Measurements from ENCODE around the gene SPATA9. TPM values are rescaled to one million over a fixed set of nuclear protein-coding genes. Genes with fewer than 3 reads are reported as not detected.

The SPATA9 gene
- total RNA-seq, 1 donor from 2014 or later = not detected

- intact Hi-C loops (cut with micrococcal nuclease) = loop anchor here (1.0 to 10.0 kb wide), 8 partner anchors 16 to 1535 kb away; partner anchors contain the start of genes ERAP2, LNPEP and RIOK2
These were observed 34.6 kb downstream of the SPATA9 start for GRCh38 chr5:95647886-95648860.

GRCh38 chr5:95646569-95647431, 36.0 kb downstream of the SPATA9 start, which contains the start of gene RFESD:
Gene RFESD, plus strand, starts transcription at chr5:95646777. Its CDS starts 5,495 bp downstream, at chr5:95652272.
- intact Hi-C loops (cut with micrococcal nuclease) = loop anchor here (1.0 to 10.0 kb wide), 13 partner anchors 14 to 1536 kb away; partner anchors contain the start of genes ERAP2, LNPEP, RIOK2 and SKIC3

- intact Hi-C loops (cut with micrococcal nuclease) = loop anchor here (1.0 to 10.0 kb wide), 12 partner anchors 14 to 1537 kb away; partner anchors contain the start of genes ERAP2, LNPEP, RIOK2 and SKIC3
These were observed 36.6 kb downstream of the SPATA9 start for GRCh38 chr5:95646226-95646568.

- intact Hi-C loops (cut with micrococcal nuclease) = loop anchor here (1.0 to 10.0 kb wide), 10 partner anchors 23 to 1290 kb away; partner anchors contain the start of genes CAST, ERAP2 and LNPEP
These were observed 38.3 kb downstream of the SPATA9 start for GRCh38 chr5:95644351-95645042.

GRCh38 chr5:95643152-95643551, 39.6 kb downstream of the SPATA9 start:
- intact Hi-C loops (cut with micrococcal nuclease) = loop anchor here (10.0 kb wide), 4 partner anchors 692 to 1292 kb away; partner anchors contain the start of genes ERAP2 and LNPEP

GRCh38 chr5:95641741-95642220, 41.0 kb downstream of the SPATA9 start:
- intact Hi-C loops (cut with micrococcal nuclease) = loop anchor here (10.0 kb wide), 4 partner anchors 693 to 1293 kb away; partner anchors contain the start of genes ERAP2 and LNPEP

GRCh38 chr5:95638632-95639031, 44.2 kb downstream of the SPATA9 start:
- intact Hi-C loops (cut with micrococcal nuclease) = no loop called here

GRCh38 chr5:95634081-95634480, 48.7 kb downstream of the SPATA9 start:
- intact Hi-C loops (cut with micrococcal nuclease) = loop anchor here (5.0 kb wide), 1 partner anchor 1548 kb away; the partner anchor contains the start of gene RIOK2

- intact Hi-C loops (cut with micrococcal nuclease) = loop anchor here (5.0 kb wide), 1 partner anchor 1549 kb away; the partner anchor contains the start of gene RIOK2
These were observed 49.1 kb downstream of the SPATA9 start for GRCh38 chr5:95633671-95634070.

GRCh38 chr5:95632942-95633341, 49.8 kb downstream of the SPATA9 start:
- intact Hi-C loops (cut with micrococcal nuclease) = loop anchor here (1.0 to 5.0 kb wide), 5 partner anchors 11 to 1549 kb away; partner anchors contain the start of genes ARSK, RFESD and RIOK2

GRCh38 chr5:95631991-95632675, 50.7 kb downstream of the SPATA9 start:
- intact Hi-C loops (cut with micrococcal nuclease) = loop anchor here (1.0 to 5.0 kb wide), 5 partner anchors 10 to 1550 kb away; partner anchors contain the start of genes ARSK, RFESD and RIOK2

GRCh38 chr5:95631255-95631958, 51.4 kb downstream of the SPATA9 start:
- intact Hi-C loops (cut with micrococcal nuclease) = loop anchor here (5.0 kb wide), 1 partner anchor 1551 kb away; the partner anchor contains the start of gene RIOK2

- intact Hi-C loops (cut with micrococcal nuclease) = loop anchor here (5.0 kb wide), 1 partner anchor 1552 kb away; the partner anchor contains the start of gene RIOK2
These were observed 52.3 kb downstream of the SPATA9 start for GRCh38 chr5:95630394-95630917.

GRCh38 chr5:95628933-95629332, 53.9 kb downstream of the SPATA9 start:
- intact Hi-C loops (cut with micrococcal nuclease) = loop anchor here (10.0 kb wide), 1 partner anchor 1514 kb away; a partner anchor contains a TSS

- intact Hi-C loops (cut with micrococcal nuclease) = loop anchor here (10.0 kb wide), 1 partner anchor 1513 kb away; a partner anchor contains a TSS
These were observed 54.6 kb downstream of the SPATA9 start for GRCh38 chr5:95627971-95628810.

GRCh38 chr5:95626701-95627100, 56.1 kb downstream of the SPATA9 start:
- intact Hi-C loops (cut with micrococcal nuclease) = loop anchor here (10.0 kb wide), 1 partner anchor 1512 kb away; a partner anchor contains a TSS

- intact Hi-C loops (cut with micrococcal nuclease) = loop anchor here (5.0 to 10.0 kb wide), 3 partner anchors 657 to 1510 kb away; a partner anchor contains a TSS
These were observed 58.4 kb downstream of the SPATA9 start for GRCh38 chr5:95624368-95624767.
